ENCODE data around the gene ESPNL. TPM values are rescaled to one million over a fixed set of nuclear protein-coding genes. Genes with fewer than 3 reads are reported as not detected.

The ESPNL gene
- polyA plus RNA-seq, 1 donor (not counting 4 experiments of a cell fraction or from before 2014, with no cell fraction given): 0.16 TPM

DNA sequence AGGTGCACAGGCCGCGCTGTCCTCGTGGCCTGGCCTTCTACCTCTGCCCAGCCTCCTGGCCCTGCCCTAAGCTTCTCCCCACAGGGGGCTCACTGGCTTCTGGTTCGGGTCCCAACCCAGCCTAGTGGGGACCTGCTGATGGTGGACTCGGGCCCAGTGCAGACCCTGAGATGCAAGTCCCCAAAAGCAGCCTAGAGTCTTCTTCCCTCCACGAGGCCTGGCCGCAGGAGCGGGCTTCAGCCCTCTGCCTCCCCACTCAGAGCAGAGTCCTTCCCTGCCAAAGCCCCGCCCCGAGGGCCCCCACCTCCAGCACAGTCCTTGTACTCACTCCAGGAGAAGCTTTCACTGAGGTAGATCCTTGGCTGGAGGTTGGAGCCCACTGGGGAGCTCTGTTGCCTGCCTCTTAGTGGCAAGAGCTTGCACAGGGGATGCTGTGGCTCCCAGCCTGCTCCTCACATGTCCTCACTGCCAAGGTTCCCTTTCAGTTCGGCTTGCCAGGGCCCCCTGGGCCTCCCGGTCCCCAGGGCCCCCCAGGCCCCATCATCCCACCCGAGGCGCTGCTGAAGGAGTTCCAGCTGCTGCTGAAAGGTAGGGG is 62.2 kb downstream of the ESPNL start:
- dilution Hi-C loops (cut with MboI; ENCODE audit: extremely low pct_ligation_motif_present, low sequenced_read_pairs): no loop called here
- Histone ChIP-seq H3K36me3 (ENCODE audit: control insufficient read depth in 2 of 2, extremely low read depth in 1 of 2, insufficient read depth in 2 of 2, low read length in 2 of 2) (peaks cover 0 to 5% of the 10 kb centered on the region in 2 experiments), H3K4me1 (ENCODE audit: control insufficient read depth, extremely low read depth, insufficient read depth, low read length) (no peaks in the 10 kb centered on the region), H3K4me3 (ENCODE audit: control insufficient read depth in 2 of 3, extremely low read depth in 1 of 3, insufficient read depth in 2 of 3, low read depth in 1 of 3, low read length in 3 of 3) (no peak overlapping the region), H3K9me3 (ENCODE audit: control insufficient read depth, low read depth, low read length) (no peaks in the 10 kb centered on the region), H3K9me1 (ENCODE audit: control insufficient read depth, extremely low read depth, insufficient read depth, low read length) (no peaks in the 10 kb centered on the region), H3K27me3 (ENCODE audit: control insufficient read depth, extremely low read depth, insufficient read depth, low read length) (peaks cover 19% of the 10 kb centered on the region), H4K20me1 (ENCODE audit: control insufficient read depth, extremely low read depth, insufficient read depth, low read length) (no peaks in the 10 kb centered on the region), H2AFZ (ENCODE audit: control insufficient read depth, low read length) (no peak overlapping the region), H3K9ac (ENCODE audit: control insufficient read depth, extremely low read depth, insufficient read depth, low read length) (no peak overlapping the region), H3K4me2 (ENCODE audit: control insufficient read depth, extremely low read depth, insufficient read depth, low read depth, low read length) (no peak overlapping the region), H3K27ac (ENCODE audit: control insufficient read depth, insufficient read depth, low read length) (no peak overlapping the region), H3K79me2 (ENCODE audit: control insufficient read depth, insufficient read depth, low read length) (no peaks in the 10 kb centered on the region)
- DNase-seq (ENCODE audit: low read depth, low spot score) (no peak), FAIRE-seq (no peak)
- TF ChIP-seq, protein P1, sequence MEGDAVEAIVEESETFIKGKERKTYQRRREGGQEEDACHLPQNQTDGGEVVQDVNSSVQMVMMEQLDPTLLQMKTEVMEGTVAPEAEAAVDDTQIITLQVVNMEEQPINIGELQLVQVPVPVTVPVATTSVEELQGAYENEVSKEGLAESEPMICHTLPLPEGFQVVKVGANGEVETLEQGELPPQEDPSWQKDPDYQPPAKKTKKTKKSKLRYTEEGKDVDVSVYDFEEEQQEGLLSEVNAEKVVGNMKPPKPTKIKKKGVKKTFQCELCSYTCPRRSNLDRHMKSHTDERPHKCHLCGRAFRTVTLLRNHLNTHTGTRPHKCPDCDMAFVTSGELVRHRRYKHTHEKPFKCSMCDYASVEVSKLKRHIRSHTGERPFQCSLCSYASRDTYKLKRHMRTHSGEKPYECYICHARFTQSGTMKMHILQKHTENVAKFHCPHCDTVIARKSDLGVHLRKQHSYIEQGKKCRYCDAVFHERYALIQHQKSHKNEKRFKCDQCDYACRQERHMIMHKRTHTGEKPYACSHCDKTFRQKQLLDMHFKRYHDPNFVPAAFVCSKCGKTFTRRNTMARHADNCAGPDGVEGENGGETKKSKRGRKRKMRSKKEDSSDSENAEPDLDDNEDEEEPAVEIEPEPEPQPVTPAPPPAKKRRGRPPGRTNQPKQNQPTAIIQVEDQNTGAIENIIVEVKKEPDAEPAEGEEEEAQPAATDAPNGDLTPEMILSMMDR (optimal IDR thresholded peaks at IDR 0.05 in 1 of 3, IDR thresholded peaks at IDR 0.05 in 1 of 3, conservative IDR thresholded peaks at IDR 0.05 in 1 of 3; ENCODE audit: extremely low read depth in 1 of 3, insufficient read depth in 2 of 3, low read length in 3 of 3): no peak
- TF ChIP-seq EZH2 (IDR thresholded peaks at IDR 0.05; ENCODE audit: low read length): no peak

DNA sequence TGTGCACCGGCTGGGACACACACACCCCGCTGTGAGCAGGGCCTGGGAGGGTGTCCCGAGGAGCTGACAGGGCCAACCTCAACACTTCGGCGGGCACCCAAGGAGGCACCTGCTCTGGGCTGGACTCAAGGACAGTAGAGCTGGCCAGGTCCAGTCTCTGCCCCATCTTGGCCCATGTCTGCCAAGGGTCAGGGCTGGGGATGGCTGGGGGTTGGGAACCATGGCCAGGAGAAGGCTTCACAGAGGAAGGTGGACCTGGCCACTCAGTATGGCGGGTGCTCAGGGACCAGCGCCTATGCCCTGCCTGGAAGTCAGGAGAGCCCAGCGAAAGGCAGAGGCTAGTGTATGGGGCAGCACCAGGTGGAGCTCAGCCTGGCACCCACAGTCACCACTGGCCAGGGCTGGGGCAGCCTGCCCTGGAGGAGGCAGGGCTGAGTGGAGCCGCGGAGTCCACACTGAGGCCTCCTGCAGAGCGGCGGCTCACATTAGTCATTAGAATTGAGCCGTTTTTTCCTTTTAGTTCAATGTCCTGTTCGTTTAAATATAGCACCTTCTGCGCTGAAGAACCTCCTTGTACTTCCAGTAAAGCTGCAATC is 62.8 kb downstream of the ESPNL start:
- dilution Hi-C loops (cut with MboI; ENCODE audit: extremely low pct_ligation_motif_present, low sequenced_read_pairs): no loop called here
- H3K4me3 ChIP-seq (ENCODE audit: control insufficient read depth in 2 of 3, extremely low read depth in 1 of 3, insufficient read depth in 2 of 3, low read depth in 1 of 3, low read length in 3 of 3): peak overlapping the region in 2 of 3 experiments; percentile 7 to 20
- DNase-seq (ENCODE audit: low read depth, low spot score): no peak

More for the DNA sequence above, 62.8 kb downstream of the ESPNL start:
- Histone ChIP-seq H3K9ac (ENCODE audit: control insufficient read depth, extremely low read depth, insufficient read depth, low read length) (no peak overlapping the region), H3K79me2 (ENCODE audit: control insufficient read depth, insufficient read depth, low read length) (no peaks in the 10 kb centered on the region), H3K4me2 (ENCODE audit: control insufficient read depth, extremely low read depth, insufficient read depth, low read depth, low read length) (peak overlapping the region; percentile 64), H4K20me1 (ENCODE audit: control insufficient read depth, extremely low read depth, insufficient read depth, low read length) (no peaks in the 10 kb centered on the region), H3K4me1 (ENCODE audit: control insufficient read depth, extremely low read depth, insufficient read depth, low read length) (peaks cover 1% of the 10 kb centered on the region), H3K27me3 (ENCODE audit: control insufficient read depth, extremely low read depth, insufficient read depth, low read length) (peaks cover 19% of the 10 kb centered on the region), H3K9me3 (ENCODE audit: control insufficient read depth, low read depth, low read length) (no peaks in the 10 kb centered on the region), H3K36me3 (ENCODE audit: control insufficient read depth in 2 of 2, extremely low read depth in 1 of 2, insufficient read depth in 2 of 2, low read length in 2 of 2) (peaks cover 3 to 11% of the 10 kb centered on the region in 2 experiments), H3K27ac (ENCODE audit: control insufficient read depth, insufficient read depth, low read length) (no peak overlapping the region), H2AFZ (ENCODE audit: control insufficient read depth, low read length) (no peak overlapping the region), H3K9me1 (ENCODE audit: control insufficient read depth, extremely low read depth, insufficient read depth, low read length) (no peaks in the 10 kb centered on the region)
- no peak for TF ChIP-seq EZH2 (IDR thresholded peaks at IDR 0.05; ENCODE audit: low read length)
- TF ChIP-seq, protein P1 (optimal IDR thresholded peaks at IDR 0.05 in 1 of 3, IDR thresholded peaks at IDR 0.05 in 1 of 3, conservative IDR thresholded peaks at IDR 0.05 in 1 of 3; ENCODE audit: extremely low read depth in 1 of 3, insufficient read depth in 2 of 3, low read length in 3 of 3): no peak
- no peak for FAIRE-seq
